T follicular helper cell (primary cell): Measurements from ENCODE around the gene PDIK1L.
"Not testable (repeated sequence)": the region's sequence is repeated elsewhere in the genome, so short reads cannot be mapped to it uniquely, and the experiment has no call there.

ENCODE experiments used
- DNase-seq: peaks from one replicate; pipeline ENCODE4 v3.0.0-alpha.2; 2020; ENCODE audit warnings: low read depth

Gene PDIK1L

GRCh38 chr1:26090893-26091292 is 20.7 kb upstream of the PDIK1L start:
- DNase-seq: no peak

- no peak for DNase-seq
Measured at GRCh38 chr1:26092422-26092821, 19.2 kb upstream of the PDIK1L start.

GRCh38 chr1:26093569-26093968 is 18.1 kb upstream of the PDIK1L start:
- not testable (repeated sequence) for DNase-seq

- no peak for DNase-seq
Measured at GRCh38 chr1:26094076-26094669, 17.5 kb upstream of the PDIK1L start.

GRCh38 chr1:26094677-26095383 is 16.8 kb upstream of the PDIK1L start:
- no peak for DNase-seq

GRCh38 chr1:26096471-26096870 is 15.2 kb upstream of the PDIK1L start:
- DNase-seq: no peak

- DNase-seq: no peak
Measured at GRCh38 chr1:26097696-26098095, 13.9 kb upstream of the PDIK1L start.

- no peak for DNase-seq
Measured at GRCh38 chr1:26098602-26099001, 13.0 kb upstream of the PDIK1L start.

- DNase-seq: no peak
Measured at GRCh38 chr1:26099780-26100179, 11.8 kb upstream of the PDIK1L start.

GRCh38 chr1:26100204-26100603 is 11.4 kb upstream of the PDIK1L start:
- DNase-seq: not testable (repeated sequence)

- no peak for DNase-seq
Measured at GRCh38 chr1:26102119-26102518, 9.5 kb upstream of the PDIK1L start.

- DNase-seq: no peak
Measured at GRCh38 chr1:26102526-26102925, 9.1 kb upstream of the PDIK1L start.

- not testable (repeated sequence) for DNase-seq
Measured at GRCh38 chr1:26105226-26105548, 6.4 kb upstream of the PDIK1L start.

- no peak for DNase-seq
Measured at GRCh38 chr1:26109229-26110164, 2.1 kb upstream of the PDIK1L start.

- peak; percentile 70 for DNase-seq
Measured at GRCh38 chr1:26110731-26111529, 694 bp upstream of the PDIK1L start.

GRCh38 chr1:26112407-26112775 is 767 bp downstream of the PDIK1L start:
- no peak for DNase-seq

- DNase-seq: no peak
Measured at GRCh38 chr1:26114165-26114927, 2.7 kb downstream of the PDIK1L start.

GRCh38 chr1:26119892-26120608 is 8.4 kb downstream of the PDIK1L start:
- DNase-seq: no peak

- no peak for DNase-seq
Measured at GRCh38 chr1:26121854-26122773, 10.5 kb downstream of the PDIK1L start.
